A375 (cell line): ENCODE results near the gene ALKBH2. TPM values are rescaled to one million over a fixed set of nuclear protein-coding genes. Genes with fewer than 3 reads are reported as not detected.

Experiments
- small RNA-seq: library from RNA; depleted of rRNA; stranded (forward); fragments of <200 nt; gene quantifications from one replicate; pipeline ENCODE3, GENCODE V24; 2014
- total RNA-seq: library from RNA; depleted of rRNA; stranded (reverse); fragments of >200 nt; shearing (Covaris generic); gene quantifications from 2 replicates; pipeline ENCODE4 v1.2.3, GENCODE V29; 2014; rRNA removed

The ALKBH2 gene
- total RNA-seq: 76.8 and 83.8 TPM in 2 replicates

GRCh38 chr12:109093022-109093918 is at the start of gene ALKBH2:
TSS of gene ALKBH2 (minus strand) at chr12:109093472. CDS start at chr12:109092786, 686 bp downstream.

GRCh38 chr12:109115758-109116610 is 22.7 kb upstream of the ALKBH2 start, which contains the start of gene ACACB:
TSS of gene ACACB (plus strand) at chr12:109116587. CDS start at chr12:109139406, 22,819 bp downstream.

GRCh38 chr12:109097435-109098182 is 4.3 kb upstream of the ALKBH2 start, which contains the start of gene UNG:
TSS of gene UNG (plus strand) at chr12:109097597. CDS start at chr12:109097680, 83 bp downstream.

GRCh38 chr12:109052414-109053323 is 40.6 kb downstream of the ALKBH2 start, which contains the start of gene USP30:
TSS of gene USP30 (plus strand) at chr12:109052576. CDS start at chr12:109052679, 103 bp downstream.

Small RNA genes lying within 50 kb of the gene (small RNA-seq; reads per million reads assigned to genes)
- not detected for gene RNA5SP372

Other genes with a start within 250 kb of the ALKBH2 start
- gene SSH1, start 235.9 kb downstream of the ALKBH2 start, total RNA-seq: 61.8 and 75.2 TPM in 2 replicates
- not detected in 2 replicates for gene DAO, start 213.4 kb downstream of the ALKBH2 start, total RNA-seq
- gene SVOP, start 72.4 kb downstream of the ALKBH2 start, total RNA-seq: under 0.01 TPM in 1 of 2 replicates, not detected in the other
- 5.9 and 11.1 TPM in 2 replicates for gene USP30, start 40.9 kb downstream of the ALKBH2 start, total RNA-seq
- gene UNG, start 4.1 kb upstream of the ALKBH2 start, total RNA-seq: 91.1 and 105 TPM in 2 replicates
- 4.1 and 6.6 TPM in 2 replicates for gene ACACB, start 23.1 kb upstream of the ALKBH2 start, total RNA-seq
- gene FOXN4, start 215.8 kb upstream of the ALKBH2 start, total RNA-seq: not detected in 2 replicates